ENCODE measurements around the gene GSTA4.

The GSTA4 gene

GRCh38 chr6:52992980-52993920, 1.8 kb downstream of the GSTA4 start:
- no peaks in the 10 kb centered on the region for H3K9me3 ChIP-seq (ENCODE audit: control insufficient read depth, insufficient read depth, low read depth, low read length)
- POLR2A ChIA-PET: interaction anchor here (0.6 to 3.4 kb wide), 4 partner anchors 7 to 147 kb away, joined by 3 to 32 read pairs (median 6); partner anchors contain the start of gene FBXO9
- 0 out of 2 replicates have a peak, but pooled peaks cover 4% of the 10 kb centered on the region for H3K4me1 ChIP-seq (ENCODE audit: control insufficient read depth, insufficient read depth, low read length)
- H3K36me3 ChIP-seq (ENCODE audit: control insufficient read depth in 2 of 2, insufficient read depth in 1 of 2, low read length in 2 of 2): peaks cover 0 to 18% of the 10 kb centered on the region in 2 experiments; a peak in 1 of 3 replicates
- CTCF ChIA-PET: interaction anchor here (0.6 to 3.2 kb wide), 14 partner anchors 9 to 735 kb away, joined by 3 to 22 read pairs (median 3); no protein-coding TSS in a partner anchor
- peak overlapping the region; percentile 62 for H3K4me3 ChIP-seq (ENCODE audit: low read depth, low read length)
- no peak overlapping the region; the same call in 1 of the 2 replicates for H3K27ac ChIP-seq (ENCODE audit: extremely low read depth, low read depth, low read length)
- no peak for TF ChIP-seq ZBTB6 (tag by site-specific recombination; IDR thresholded peaks at IDR 0.05)
- 0 out of 2 replicates have a peak, but pooled peaks have one; percentile 8 for TF ChIP-seq ZNF18 (tag by site-specific recombination; IDR thresholded peaks at IDR 0.05)
- no peak for TF ChIP-seq ELK4 (IDR thresholded peaks at IDR 0.05; ENCODE audit: borderline replicate concordance, low read depth, low read length)
- no peak for TF ChIP-seq KLF16 (tag by site-specific recombination; IDR thresholded peaks at IDR 0.05)
- TF ChIP-seq PRDM4 (tag by site-specific recombination; IDR thresholded peaks at IDR 0.05): no peak
- TF ChIP-seq ZBTB20 (tag by site-specific recombination; IDR thresholded peaks at IDR 0.05): peak; percentile 27; the same call in 1 of the 2 replicates
- no peak for TF ChIP-seq TSHZ1 (tag by site-specific recombination; IDR thresholded peaks at IDR 0.05; ENCODE audit: borderline replicate concordance)
- TF ChIP-seq ZNF155 (tag by site-specific recombination; IDR thresholded peaks at IDR 0.05): no peak
- no peak for TF ChIP-seq CTCF (tag by site-specific recombination; IDR thresholded peaks at IDR 0.05)
- no peak for TF ChIP-seq ZNF10 (tag by site-specific recombination; IDR thresholded peaks at IDR 0.05)
- TF ChIP-seq OSR2 (tag by site-specific recombination; IDR thresholded peaks at IDR 0.05): no peak
- TF ChIP-seq REPIN1 (tag by site-specific recombination; IDR thresholded peaks at IDR 0.05; ENCODE audit: low read depth): no peak
- peak; percentile 80 for TF ChIP-seq ZNF362 (tag by site-specific recombination; IDR thresholded peaks at IDR 0.05)
- 0 out of 2 replicates have a peak, but pooled peaks have one; percentile 35 for TF ChIP-seq INSM2 (tag by site-specific recombination; IDR thresholded peaks at IDR 0.05)
- peak; percentile 48 for TF ChIP-seq ZNF335 (tag by site-specific recombination; conservative IDR thresholded peaks at IDR 0.05)
- TF ChIP-seq ZBTB21 (tag by site-specific recombination; IDR thresholded peaks at IDR 0.05): no peak
- no peak for TF ChIP-seq ZNF521 (tag by site-specific recombination; IDR thresholded peaks at IDR 0.05)
